ENCODE results near the gene VPS26C. TPM values are rescaled to one million over a fixed set of nuclear protein-coding genes. Genes with fewer than 3 reads are reported as not detected.

VPS26C gene
- total and polyA plus RNA-seq, 2 of the 13 experiments (the other 11 are each of a cell fraction or from before 2014, with no cell fraction given), result 30.3 to 39.7 TPM

DNA sequence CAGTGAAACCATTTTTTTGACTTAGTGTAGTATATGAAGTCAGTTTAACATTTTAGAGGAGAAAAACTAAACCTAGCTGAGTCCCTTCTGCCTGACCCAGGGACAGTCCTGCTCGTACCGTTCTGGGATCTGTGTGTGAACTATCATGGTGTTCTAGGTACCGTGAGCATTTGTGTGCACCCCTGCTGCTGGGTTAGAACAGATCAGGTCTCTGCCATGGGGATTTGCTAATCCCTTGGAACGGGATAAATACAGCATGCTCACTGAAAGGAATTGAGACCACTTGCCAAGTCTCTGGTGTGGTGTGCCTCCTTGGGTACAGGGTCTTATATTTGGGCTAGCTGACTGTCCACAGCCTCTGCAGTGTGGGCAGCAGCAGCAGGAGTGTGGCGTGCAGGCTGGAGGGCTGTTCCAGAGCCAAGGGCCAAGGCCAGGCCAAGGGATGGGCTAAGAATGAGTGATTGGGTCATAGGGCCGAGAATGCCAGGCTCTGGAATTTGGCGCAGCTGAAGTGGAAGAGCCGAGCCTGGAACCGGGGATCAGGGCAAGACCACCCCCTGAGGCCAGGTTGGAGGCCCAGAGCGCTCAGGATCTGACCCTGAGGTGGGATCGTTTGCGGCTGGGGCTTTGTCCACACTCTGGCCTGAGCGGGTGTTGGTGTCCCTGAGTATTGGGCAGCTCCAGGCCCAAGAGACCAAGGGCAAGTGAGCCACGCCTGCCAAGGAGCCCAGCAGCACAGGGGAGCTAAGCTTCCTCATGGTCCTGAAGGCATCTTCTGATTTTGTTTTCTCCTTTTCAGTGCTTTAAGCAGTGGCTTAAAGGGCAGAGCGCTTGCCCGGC is 66.3 kb downstream of the VPS26C start:
- ChIA-PET POLR2A (no interaction called here), CTCF (ENCODE audit: low intra/inter-chr PET ratio, low total read pairs) (no interaction called here)
- FAIRE-seq (no peak), DNase-seq (ENCODE audit: low spot score) (no peak), ATAC-seq (peak; percentile 28; the same call in 2 of the 3 replicates)
- WGBS (ENCODE audit: low lambda C conversion rate), result 95% methylated on average over 16 of the region's 16 CpGs
- Histone ChIP-seq H3K27ac (ENCODE audit: extremely low read length, insufficient read depth, low read length) (no peak overlapping the region), H3K4me2 (ENCODE audit: low read depth, low read length) (no peak overlapping the region), H3K4me1 (ENCODE audit: insufficient read depth, low read length) (peaks cover 8% of the 10 kb centered on the region; the same call in 1 of the 2 replicates), H3K9me3 (ENCODE audit: low read length) (no peaks in the 10 kb centered on the region), H3K79me2 (ENCODE audit: insufficient read depth, low read length) (no peaks in the 10 kb centered on the region), H3K27me3 (ENCODE audit: control insufficient read depth in 1 of 2, insufficient read depth in 2 of 2, low read length in 2 of 2) (no peaks in the 10 kb centered on the region), H3K4me3 (replicated peaks in 1 of 3; ENCODE audit: insufficient read depth in 1 of 3, low read depth in 2 of 3, low read length in 3 of 3) (no peak overlapping the region), H3K9ac (ENCODE audit: insufficient read depth, low read depth, low read length) (no peak overlapping the region), H3K36me3 (replicated peaks in 1 of 2; ENCODE audit: control insufficient read depth in 1 of 2, insufficient read depth in 2 of 2, low read length in 2 of 2) (peaks cover 24 to 64% of the 10 kb centered on the region in 2 experiments), H4K20me1 (ENCODE audit: insufficient read depth, low read length) (no peaks in the 10 kb centered on the region), H2AFZ (ENCODE audit: low read length) (no peak overlapping the region)
- in situ Hi-C loops (cut with HindIII; ENCODE audit: extremely low pct_ligation_motif_present, low pct_unique_long_range_greater_than_20kb), result no loop called here
- BruUV-seq (replicated peaks), result no TSS peak
- TF ChIP-seq ZNF773 (CRISPR knock-in tag; IDR thresholded peaks at IDR 0.05; ENCODE audit: borderline replicate concordance) (no peak), RBM22 (optimal IDR thresholded peaks at IDR 0.05; ENCODE audit: low read length) (peak; percentile 42), AGO2 (optimal IDR thresholded peaks at IDR 0.05; ENCODE audit: low read depth, low read length) (peak; percentile 43)
- intact Hi-C loops (cut with micrococcal nuclease; ENCODE audit: unreplicated experiment), result no loop called here

DNA sequence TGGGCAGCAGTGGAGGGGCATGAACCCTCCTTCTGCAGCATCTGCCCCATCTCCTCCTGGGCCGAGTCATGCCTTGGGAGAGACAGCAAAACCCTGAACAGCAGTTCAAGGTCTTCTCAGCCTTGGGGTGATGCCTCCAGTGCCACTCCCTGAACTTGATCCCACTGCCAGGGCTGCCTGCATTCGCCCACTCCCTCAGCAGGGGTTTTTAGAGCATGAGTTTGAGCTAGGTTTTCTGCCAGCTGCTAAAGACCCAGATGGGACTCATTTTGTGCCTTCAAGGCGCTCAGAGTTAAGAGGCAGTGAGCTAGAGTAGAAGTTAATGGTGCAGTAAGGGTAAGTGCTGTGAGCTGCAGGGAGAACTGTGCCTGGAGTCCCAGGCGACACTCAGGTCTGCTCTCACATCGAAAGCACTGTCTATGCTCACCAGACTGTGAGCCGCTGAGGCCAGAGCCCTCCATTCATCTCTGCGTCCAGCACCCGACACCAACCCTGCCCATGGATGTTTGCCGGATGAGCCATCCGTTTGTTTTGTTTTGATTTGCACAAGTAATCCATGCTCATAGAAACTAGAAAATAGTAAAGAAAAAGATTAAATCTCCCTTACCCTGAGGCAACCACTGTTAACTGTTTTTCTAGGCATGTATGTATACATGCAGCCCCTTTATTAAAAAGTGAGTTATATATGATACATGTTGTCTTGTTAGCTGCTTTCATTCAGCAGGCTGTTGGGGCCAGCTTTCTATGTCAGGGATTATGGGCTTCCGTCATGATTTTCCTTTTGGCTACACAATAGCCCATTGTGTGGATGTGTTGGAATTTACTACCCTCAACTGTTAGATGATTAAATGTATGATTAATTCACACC is 67.8 kb downstream of the VPS26C start:
- no peak overlapping the region for H3K4me3 ChIP-seq (replicated peaks in 1 of 3; ENCODE audit: insufficient read depth in 1 of 3, low read depth in 2 of 3, low read length in 3 of 3)
- H4K20me1 ChIP-seq (ENCODE audit: insufficient read depth, low read length), result no peaks in the 10 kb centered on the region
- no peak for ATAC-seq
- H3K4me2 ChIP-seq (ENCODE audit: low read depth, low read length), result no peak overlapping the region
- H3K27me3 ChIP-seq (ENCODE audit: control insufficient read depth in 1 of 2, insufficient read depth in 2 of 2, low read length in 2 of 2), result no peaks in the 10 kb centered on the region
- intact Hi-C loops (cut with micrococcal nuclease; ENCODE audit: unreplicated experiment) (no loop called here), in situ Hi-C loops (cut with HindIII; ENCODE audit: extremely low pct_ligation_motif_present, low pct_unique_long_range_greater_than_20kb) (no loop called here)
- H3K27ac ChIP-seq (ENCODE audit: extremely low read length, insufficient read depth, low read length), result no peak overlapping the region
- BruUV-seq (replicated peaks), result no TSS peak
- POLR2A ChIA-PET, result no interaction called here
- H3K4me1 ChIP-seq (ENCODE audit: insufficient read depth, low read length), result no peaks in the 10 kb centered on the region
- no peaks in the 10 kb centered on the region for H3K79me2 ChIP-seq (ENCODE audit: insufficient read depth, low read length)
- FAIRE-seq, result no peak
- WGBS (ENCODE audit: low lambda C conversion rate), result 96% methylated on average over 11 of the region's 11 CpGs
- H3K9me3 ChIP-seq (ENCODE audit: low read length), result no peaks in the 10 kb centered on the region
- H3K9ac ChIP-seq (ENCODE audit: insufficient read depth, low read depth, low read length), result no peak overlapping the region
- TF ChIP-seq ZNF670 (CRISPR knock-in tag; IDR thresholded peaks at IDR 0.05; ENCODE audit: borderline replicate concordance) (no peak), NFATC3 (CRISPR knock-in tag; IDR thresholded peaks at IDR 0.05) (no peak), TBX2 (CRISPR knock-in tag; IDR thresholded peaks at IDR 0.05; ENCODE audit: borderline replicate concordance) (no peak), GPN1 (CRISPR knock-in tag; IDR thresholded peaks at IDR 0.05; ENCODE audit: borderline replicate concordance) (no peak), RBAK (CRISPR knock-in tag; IDR thresholded peaks at IDR 0.05) (no peak)
- TF ChIP-seq, protein P1, sequence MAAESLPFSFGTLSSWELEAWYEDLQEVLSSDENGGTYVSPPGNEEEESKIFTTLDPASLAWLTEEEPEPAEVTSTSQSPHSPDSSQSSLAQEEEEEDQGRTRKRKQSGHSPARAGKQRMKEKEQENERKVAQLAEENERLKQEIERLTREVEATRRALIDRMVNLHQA (CRISPR knock-in tag; IDR thresholded peaks at IDR 0.05), result no peak
- CTCF ChIA-PET (ENCODE audit: low intra/inter-chr PET ratio, low total read pairs), result no interaction called here
- H3K36me3 ChIP-seq (replicated peaks in 1 of 2; ENCODE audit: control insufficient read depth in 1 of 2, insufficient read depth in 2 of 2, low read length in 2 of 2), result peaks cover 29 to 79% of the 10 kb centered on the region in 2 experiments
- DNase-seq (ENCODE audit: low spot score), result no peak
- no peak overlapping the region for H2AFZ ChIP-seq (ENCODE audit: low read length)

All from HepG2 (cell line).